SK-N-SH (cell line): Measurements from ENCODE around the gene ANLN. TPM values are rescaled to one million over a fixed set of nuclear protein-coding genes. Genes with fewer than 3 reads are reported as not detected.

Experiments
- CTCF ChIA-PET: fragments of 300-600, 350-600 bp; formaldehyde crosslinking; extraction: SDS; loops from one replicate; lab custom pipeline; 2021; lab: Yijun Ruan, JAX
- POLR2A ChIA-PET: fragments of 350-600 bp; sonication (Branson Sonifier 250); formaldehyde crosslinking; extraction: SDS; loops from one replicate; lab custom pipeline; 2020; ENCODE audit warnings: antibody characterized with exemption, inconsistent platforms; lab: Yijun Ruan, JAX
- DNase-seq: peaks from one replicate; pipeline ENCODE4 v3.0.0; 2012
- H2AFZ ChIP-seq: fragments of 200-600 bp; sonication (generic); 2 replicates; pipeline ENCODE4 v1.8.1; 2016; ENCODE audit warnings: antibody characterized with exemption, mild to moderate bottlenecking, low read depth
- H3F3A ChIP-seq: fragments of 200-600 bp; sonication (generic); replicated peaks from 2 replicates; pipeline ENCODE3; 2016; ENCODE audit warnings: antibody characterized with exemption, mild to moderate bottlenecking; ENCODE audit not compliant: insufficient read depth
- H3K27ac ChIP-seq, 2 experiments: fragments of 200-500 bp in 1 of 2; fragments of 200-600 bp in 1 of 2; sonication (Bioruptor generic) in 1 of 2; sonication (generic), shearing (Covaris generic) in 1 of 2; 2 replicates each; pipeline versions ENCODE4 v1.5.1 to v1.6.1; 2014 to 2016; ENCODE audit warnings: low read depth in 2 of 2, inconsistent platforms in 1 of 2, low read length in 1 of 2, mild to moderate bottlenecking in 1 of 2, mixed read lengths in 1 of 2
- H3K27me3 ChIP-seq: fragments of 200-600 bp; sonication (generic), shearing (Covaris generic); 2 replicates; pipeline ENCODE4 v1.6.1; 2016; ENCODE audit warnings: mixed run types; ENCODE audit not compliant: insufficient read depth
- H3K36me3 ChIP-seq, 2 experiments: fragments of 200-500 bp in 1 of 2; fragments of 200-600 bp in 1 of 2; sonication (Bioruptor generic) in 1 of 2; sonication (generic) in 1 of 2; replicated peaks in 1 of 2; 2 replicates each; pipeline versions ENCODE3 to v1.5.1; 2014 to 2016; ENCODE audit warnings: low read length in 1 of 2, mild to moderate bottlenecking in 1 of 2; ENCODE audit not compliant: insufficient read depth in 2 of 2, control insufficient read depth in 1 of 2
- H3K4me1 ChIP-seq, 2 experiments: fragments of 200-500 bp in 1 of 2; fragments of 200-600 bp in 1 of 2; sonication (Bioruptor generic) in 1 of 2; sonication (generic), shearing (Covaris generic) in 1 of 2; 2 replicates each; pipeline versions ENCODE4 v1.5.1 to v1.6.1; 2014 to 2016; ENCODE audit warnings: low read depth in 1 of 2, low read length in 1 of 2, mixed run types in 1 of 2; ENCODE audit not compliant: insufficient read depth in 2 of 2, control insufficient read depth in 1 of 2
- H3K4me2 ChIP-seq: fragments of 200-600 bp; sonication (generic), shearing (Covaris generic); 2 replicates; pipeline ENCODE4 v1.6.1; 2017; ENCODE audit warnings: mixed run types
- H3K4me3 ChIP-seq, 2 experiments: fragments of 200-500 bp in 1 of 2; fragments of 200-600 bp in 1 of 2; sonication (Bioruptor generic) in 1 of 2; sonication (generic), shearing (Covaris generic) in 1 of 2; 2 replicates each; pipeline versions ENCODE4 v1.5.1 to v1.8.1; 2014 to 2016; ENCODE audit warnings: low read depth in 2 of 2, inconsistent platforms in 1 of 2, low read length in 1 of 2, mild to moderate bottlenecking in 1 of 2, mixed read lengths in 1 of 2, moderate library complexity in 1 of 2
- H3K79me2 ChIP-seq: fragments of 200-600 bp; sonication (generic); 2 replicates; pipeline ENCODE4 v1.8.1; 2017; ENCODE audit warnings: mild to moderate bottlenecking; ENCODE audit not compliant: insufficient read depth
- H3K9ac ChIP-seq: fragments of 200-600 bp; sonication (generic); 2 replicates; pipeline ENCODE4 v1.6.1; 2017; ENCODE audit warnings: mixed run types
- H3K9me2 ChIP-seq: fragments of 200-600 bp; sonication (generic); 2 replicates; pipeline ENCODE4 v1.6.1; 2017; ENCODE audit warnings: mixed run types
- H3K9me3 ChIP-seq: fragments of 200-600 bp; sonication (generic); 2 replicates; pipeline ENCODE4 v1.6.1; 2017; ENCODE audit warnings: mixed run types, mild to moderate bottlenecking, moderate library complexity
- H4K20me1 ChIP-seq: fragments of 200-600 bp; sonication (generic); 2 replicates; pipeline ENCODE4 v1.6.1; 2017; ENCODE audit warnings: mild to moderate bottlenecking, mixed run types; ENCODE audit not compliant: insufficient read depth
- CHD2 ChIP-seq: fragments of 150-350 bp; IDR thresholded peaks from 2 replicates; pipeline ENCODE4 v1.6.1; 2018; ENCODE audit warnings: low read length; ENCODE audit not compliant: partially characterized antibody
- EP300 ChIP-seq, 2 experiments: IDR thresholded peaks; 2 replicates each; pipeline versions ENCODE4 v1.4.0 to v1.6.1; 2012; ENCODE audit warnings: borderline replicate concordance in 1 of 2, low read depth in 1 of 2, low read length in 1 of 2
- EZH2phosphoT487 ChIP-seq: fragments of 200-600 bp; sonication (generic); IDR thresholded peaks from 2 replicates; pipeline ENCODE4 v1.6.1; 2017; ENCODE audit warnings: low read depth, mixed run types, mild to moderate bottlenecking, antibody characterized with exemption, moderate library complexity, borderline replicate concordance
- FOSL2 ChIP-seq: IDR thresholded peaks from 2 replicates; pipeline ENCODE4 v1.4.0; 2012; ENCODE audit warnings: low read depth, mild to moderate bottlenecking, moderate library complexity, borderline replicate concordance
- FOXJ3 ChIP-seq: sonication (generic); formaldehyde crosslinking; IDR thresholded peaks from 2 replicates; pipeline ENCODE4 v1.5.1; 2020; ENCODE audit warnings: mild to moderate bottlenecking, missing genetic modification reagents
- GATA2 ChIP-seq: sonication (generic); formaldehyde crosslinking; IDR thresholded peaks from 2 replicates; pipeline ENCODE4 v1.5.0; 2020; ENCODE audit warnings: mild to moderate bottlenecking, missing genetic modification reagents
- IRF3 ChIP-seq: fragments of 150-350 bp; IDR thresholded peaks from 2 replicates; pipeline ENCODE4 v1.6.1; 2016; ENCODE audit warnings: mild to moderate bottlenecking, low read depth, low read length
- JUND ChIP-seq: IDR thresholded peaks from 2 replicates; pipeline ENCODE4 v1.4.0; 2012
- MEF2A ChIP-seq: IDR thresholded peaks from 2 replicates; pipeline ENCODE4 v1.4.0; 2012; ENCODE audit warnings: low read depth, borderline replicate concordance
- MXI1 ChIP-seq: IDR thresholded peaks from 2 replicates; pipeline ENCODE4 v1.6.1; 2012; ENCODE audit warnings: mild to moderate bottlenecking, low read depth, low read length, improper control_type of control experiment
- RAD21 ChIP-seq: IDR thresholded peaks from 2 replicates; pipeline ENCODE4 v1.6.1; 2012; ENCODE audit warnings: mild to moderate bottlenecking, low read length
- RCOR1 ChIP-seq: fragments of 150-350 bp; IDR thresholded peaks from 2 replicates; pipeline ENCODE4 v1.6.1; 2017; ENCODE audit warnings: antibody characterized with exemption, low read length
- RFX5 ChIP-seq: IDR thresholded peaks from 2 replicates; pipeline ENCODE4 v1.6.1; 2012; ENCODE audit warnings: mild to moderate bottlenecking, improper control_type of control experiment, low read length
- RXRA ChIP-seq: IDR thresholded peaks from 2 replicates; pipeline ENCODE4 v1.4.0; 2012; ENCODE audit warnings: low read depth, mild to moderate bottlenecking, borderline replicate concordance
- TAF1 ChIP-seq: IDR thresholded peaks from 2 replicates; pipeline ENCODE4 v1.6.1; 2012; ENCODE audit warnings: low read depth, mild to moderate bottlenecking, low read length, moderate library complexity, borderline replicate concordance
- TCF12 ChIP-seq: IDR thresholded peaks from 2 replicates; pipeline ENCODE4 v1.4.0; 2012
- TEAD4 ChIP-seq: IDR thresholded peaks from 2 replicates; pipeline ENCODE4 v1.4.0; 2012; ENCODE audit warnings: mild to moderate bottlenecking, borderline replicate concordance; ENCODE audit not compliant: insufficient read depth
- YY1 ChIP-seq: IDR thresholded peaks from 2 replicates; pipeline ENCODE4 v1.4.0; 2012; ENCODE audit warnings: low read depth, mild to moderate bottlenecking
- ZBTB33 ChIP-seq: IDR thresholded peaks from 2 replicates; pipeline ENCODE4 v1.4.0; 2012; ENCODE audit warnings: low read depth, borderline replicate concordance
- WGBS: methylation state at CpG from one replicate; pipeline ENCODE4 v1.1.6; 2017; ENCODE audit warnings: low lambda C conversion rate; 5-methylcytosine and 5-hydroxymethylcytosine counted together
- polyA plus RNA-seq, 3 experiments: library from polyadenylated mRNA; depleted of rRNA; stranded (reverse); fragments of >200 nt; gene quantifications; 2 replicates each; pipeline ENCODE4 v1.2.3, GENCODE V29; 2012
- TF ChIP-seq, protein P1 (sequence below): fragments of 200-600 bp; sonication (generic); IDR thresholded peaks from 2 replicates; pipeline ENCODE4 v1.6.1; 2017; ENCODE audit warnings: antibody characterized with exemption, mild to moderate bottlenecking, moderate library complexity
- TF ChIP-seq, protein P2 (sequence below): IDR thresholded peaks from 2 replicates; pipeline ENCODE4; 2012

Gene ANLN
- polyA plus RNA-seq, 1 of the 3 experiments (the other 2 are of a cell fraction): 17.1 TPM

GRCh38 chr7:36423633-36424032 is 34.0 kb downstream of the ANLN start:
- Histone ChIP-seq H3K9me2 (no peaks in the 10 kb centered on the region), H4K20me1 (no peaks in the 10 kb centered on the region), H3K27ac (peak overlapping the region in 1 of 2 experiments; percentile 74; a peak in 2 of 4 replicates), H3K9ac (no peak overlapping the region), H2AFZ (peak overlapping the region; percentile 74; the same call in 1 of the 2 replicates), H3K36me3 (peaks cover 70 to 90% of the 10 kb centered on the region in 2 experiments), H3K4me1 (peaks cover 0 to 12% of the 10 kb centered on the region in 2 experiments; a peak in 1 of 4 replicates), H3K79me2 (peaks cover 40% of the 10 kb centered on the region), H3K9me3 (no peaks in the 10 kb centered on the region), H3K4me2 (no peak overlapping the region), H3K27me3 (no peaks in the 10 kb centered on the region), H3F3A (peaks cover 52% of the 10 kb centered on the region), H3K4me3 (no peak overlapping the region)
- DNase-seq: peak; percentile 40
- CTCF ChIA-PET: interaction anchor here (3.7 kb wide), 1 partner anchor 17 kb away, joined by 25 read pairs; no protein-coding TSS in a partner anchor
- POLR2A ChIA-PET: no interaction called here
- TF ChIP-seq EP300 (IDR thresholded peaks at IDR 0.05; ENCODE audit: borderline replicate concordance in 1 of 2, low read depth in 1 of 2, low read length in 1 of 2) (peak in 1 of 2 experiments; percentile 71; a peak in 2 of 4 replicates), CHD2 (peak; percentile 39), RCOR1 (peak; percentile 33; the same call in 1 of the 2 replicates), RFX5 (no peak), GATA2 (CRISPR knock-in tag) (peak; percentile 41; the same call in 1 of the 2 replicates), MXI1 (peak; percentile 25; the same call in 1 of the 2 replicates), ZBTB33 (no peak)
- 49% methylated on average over 2 of the region's 2 CpGs for WGBS

GRCh38 chr7:36430186-36430585 is 40.5 kb downstream of the ANLN start:
- Histone ChIP-seq H3K4me3 (no peak overlapping the region), H3K4me1 (no peaks in the 10 kb centered on the region), H3K9ac (no peak overlapping the region), H3F3A (peaks cover 41% of the 10 kb centered on the region), H4K20me1 (no peaks in the 10 kb centered on the region), H3K27me3 (no peaks in the 10 kb centered on the region), H3K36me3 (peaks cover 55 to 83% of the 10 kb centered on the region in 2 experiments), H3K9me2 (no peaks in the 10 kb centered on the region), H2AFZ (0 out of 2 replicates have a peak overlapping the region, but pooled peaks have one; percentile 10), H3K27ac (peak overlapping the region in 1 of 2 experiments; percentile 23; a peak in 1 of 4 replicates), H3K79me2 (peaks cover 82% of the 10 kb centered on the region), H3K9me3 (peaks cover 7% of the 10 kb centered on the region; the same call in 1 of the 2 replicates), H3K4me2 (no peak overlapping the region)
- 75% methylated on average over 2 of the region's 2 CpGs for WGBS
- ChIA-PET POLR2A (no interaction called here), CTCF (interaction anchor here (1.3 kb wide), 1 partner anchor 10 kb away, joined by 4 read pairs; no protein-coding TSS in a partner anchor)
- DNase-seq: no peak
- TF ChIP-seq, protein P1, sequence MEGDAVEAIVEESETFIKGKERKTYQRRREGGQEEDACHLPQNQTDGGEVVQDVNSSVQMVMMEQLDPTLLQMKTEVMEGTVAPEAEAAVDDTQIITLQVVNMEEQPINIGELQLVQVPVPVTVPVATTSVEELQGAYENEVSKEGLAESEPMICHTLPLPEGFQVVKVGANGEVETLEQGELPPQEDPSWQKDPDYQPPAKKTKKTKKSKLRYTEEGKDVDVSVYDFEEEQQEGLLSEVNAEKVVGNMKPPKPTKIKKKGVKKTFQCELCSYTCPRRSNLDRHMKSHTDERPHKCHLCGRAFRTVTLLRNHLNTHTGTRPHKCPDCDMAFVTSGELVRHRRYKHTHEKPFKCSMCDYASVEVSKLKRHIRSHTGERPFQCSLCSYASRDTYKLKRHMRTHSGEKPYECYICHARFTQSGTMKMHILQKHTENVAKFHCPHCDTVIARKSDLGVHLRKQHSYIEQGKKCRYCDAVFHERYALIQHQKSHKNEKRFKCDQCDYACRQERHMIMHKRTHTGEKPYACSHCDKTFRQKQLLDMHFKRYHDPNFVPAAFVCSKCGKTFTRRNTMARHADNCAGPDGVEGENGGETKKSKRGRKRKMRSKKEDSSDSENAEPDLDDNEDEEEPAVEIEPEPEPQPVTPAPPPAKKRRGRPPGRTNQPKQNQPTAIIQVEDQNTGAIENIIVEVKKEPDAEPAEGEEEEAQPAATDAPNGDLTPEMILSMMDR: no peak
- TF ChIP-seq EP300 (IDR thresholded peaks at IDR 0.05; ENCODE audit: borderline replicate concordance in 1 of 2, low read depth in 1 of 2, low read length in 1 of 2) (no peak), FOSL2 (peak; percentile 18; the same call in 1 of the 2 replicates), YY1 (no peak), EZH2phosphoT487 (no peak), IRF3 (no peak), MEF2A (no peak), RCOR1 (no peak), FOXJ3 (CRISPR knock-in tag) (no peak), TAF1 (no peak), TCF12 (no peak; the same call in 1 of the 2 replicates), RAD21 (no peak), CHD2 (no peak), TEAD4 (no peak), JUND (peak; percentile 14; the same call in 1 of the 2 replicates), RXRA (no peak)
- TF ChIP-seq, protein P2, sequence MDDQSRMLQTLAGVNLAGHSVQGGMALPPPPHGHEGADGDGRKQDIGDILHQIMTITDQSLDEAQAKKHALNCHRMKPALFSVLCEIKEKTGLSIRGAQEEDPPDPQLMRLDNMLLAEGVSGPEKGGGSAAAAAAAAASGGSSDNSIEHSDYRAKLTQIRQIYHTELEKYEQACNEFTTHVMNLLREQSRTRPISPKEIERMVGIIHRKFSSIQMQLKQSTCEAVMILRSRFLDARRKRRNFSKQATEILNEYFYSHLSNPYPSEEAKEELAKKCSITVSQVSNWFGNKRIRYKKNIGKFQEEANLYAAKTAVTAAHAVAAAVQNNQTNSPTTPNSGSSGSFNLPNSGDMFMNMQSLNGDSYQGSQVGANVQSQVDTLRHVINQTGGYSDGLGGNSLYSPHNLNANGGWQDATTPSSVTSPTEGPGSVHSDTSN: peak; percentile 37; the same call in 1 of the 2 replicates
